GM21367 (cell line): ENCODE measurements around the gene DGKE.

ENCODE experiments used
- ATAC-seq: cut with Tn5 transposase; IDR thresholded peaks from one replicate; pipeline ENCODE4 v1.9.1; 2021; ENCODE audit not compliant: unreplicated experiment

Gene DGKE

DNA sequence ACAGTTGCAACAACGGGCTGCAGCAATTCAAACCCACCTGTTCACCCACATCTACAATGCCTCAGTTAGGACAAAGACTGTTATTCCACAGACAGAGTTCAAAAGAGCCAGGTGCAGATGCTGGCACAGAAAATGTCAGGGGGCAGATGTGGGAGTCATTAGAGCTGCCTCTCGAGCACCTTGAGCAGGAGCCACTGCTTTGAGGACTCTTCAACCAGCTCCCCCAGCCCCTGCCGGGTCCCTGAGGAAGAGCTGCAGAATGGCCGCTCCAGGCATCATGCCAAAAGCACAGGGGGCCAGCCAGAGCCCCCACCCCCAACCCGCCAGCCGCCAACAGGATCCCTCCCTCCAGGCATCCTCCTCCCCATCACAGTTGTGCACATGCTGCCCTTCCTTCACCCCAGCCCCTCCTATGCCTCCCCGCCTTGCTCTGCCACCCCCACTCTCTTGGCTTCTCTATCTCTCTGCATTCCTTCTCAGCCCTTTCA lies 21.0 kb upstream of the DGKE start:
- ATAC-seq = no peak

- ATAC-seq = no peak
These were observed 18.2 kb upstream of the DGKE start for GRCh38 chr17:56815711-56816110.

DNA sequence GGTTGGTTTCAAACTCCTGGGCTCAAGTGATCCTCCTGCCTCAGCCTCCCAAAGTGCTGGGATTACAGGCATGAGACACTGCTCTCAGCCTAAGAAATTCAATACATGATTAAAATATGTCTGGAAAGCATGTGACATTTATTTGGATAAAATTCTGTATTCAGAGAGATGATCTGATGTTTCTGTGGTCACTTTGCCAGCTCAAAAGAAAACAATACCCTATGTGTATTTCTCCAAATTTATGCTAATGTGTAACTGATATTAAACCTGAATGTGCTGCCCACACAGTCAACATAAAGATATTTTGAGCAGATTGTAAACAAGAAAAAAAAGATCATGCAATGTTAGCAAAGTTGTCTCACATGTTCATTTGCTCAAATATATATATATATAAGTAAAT lies 16.9 kb upstream of the DGKE start:
- ATAC-seq = no peak

GRCh38 chr17:56819030-56819429 lies 14.9 kb upstream of the DGKE start:
- ATAC-seq = no peak

DNA sequence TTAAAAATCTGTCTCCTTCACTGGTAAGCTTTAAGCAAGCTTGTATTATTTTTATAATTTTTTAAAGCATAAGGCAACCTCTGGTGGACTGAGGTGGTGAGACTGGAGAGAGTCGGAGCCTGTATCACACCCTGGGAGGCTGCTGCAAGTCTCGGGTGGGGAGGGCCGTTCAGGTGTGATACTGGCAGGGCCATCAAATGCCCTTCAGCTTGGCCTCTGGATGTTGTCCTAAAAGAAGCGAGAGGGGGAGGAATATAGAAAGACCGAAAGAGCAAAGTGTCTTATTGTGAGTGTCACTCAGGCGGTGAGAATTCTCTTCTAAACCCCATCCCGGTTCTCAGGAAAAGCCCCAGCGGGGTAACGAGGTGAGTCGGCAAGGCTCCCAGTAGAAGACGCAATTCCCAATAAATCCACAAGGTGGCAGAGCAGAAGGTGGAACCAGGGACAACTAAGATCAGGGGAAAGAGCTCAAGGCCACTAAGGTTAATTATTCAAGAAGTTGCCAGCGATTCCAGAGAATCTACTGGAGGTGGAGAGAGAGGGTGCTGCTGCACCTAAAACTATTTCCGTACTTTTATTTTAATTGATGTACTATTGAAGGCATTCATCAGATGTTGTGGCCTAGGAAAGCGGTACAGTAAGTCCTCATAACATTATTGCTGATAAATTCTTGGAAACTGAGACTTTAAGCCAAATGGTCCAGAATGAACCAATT lies 14.4 kb upstream of the DGKE start:
- peak; percentile 62 for ATAC-seq

GRCh38 chr17:56820207-56820606 lies 13.7 kb upstream of the DGKE start:
- no peak for ATAC-seq

DNA sequence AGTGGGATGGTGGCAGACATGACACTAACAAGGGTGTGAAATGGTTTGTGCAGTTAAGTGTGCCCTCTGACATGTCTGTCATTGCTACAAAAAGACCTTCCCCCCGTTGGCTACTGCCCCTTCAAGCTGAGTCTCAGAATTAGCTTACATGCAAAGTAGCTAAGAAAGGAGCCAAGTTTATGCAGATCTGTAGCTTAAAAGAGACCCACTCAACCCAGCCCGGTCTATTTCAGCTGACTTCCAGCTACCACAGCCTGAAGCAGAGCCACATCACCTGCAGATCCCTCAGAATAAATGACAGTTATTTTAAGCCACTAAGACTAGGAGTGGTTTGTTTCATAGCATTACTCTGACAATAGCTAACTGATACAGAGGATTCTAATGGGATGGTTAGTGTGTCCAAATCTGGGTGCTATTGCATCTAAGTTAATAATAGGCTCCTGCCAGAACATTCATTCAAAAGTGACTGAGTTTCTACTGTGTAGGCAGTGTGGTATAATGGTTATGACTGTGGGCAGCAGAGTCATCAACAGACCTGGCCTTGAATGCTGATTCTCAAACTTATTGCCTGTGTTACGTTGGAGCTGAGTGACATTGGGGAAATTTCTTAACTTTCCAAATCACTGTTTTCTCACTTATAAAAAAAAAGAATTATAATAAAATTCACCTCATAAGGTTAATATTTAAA lies 12.0 kb upstream of the DGKE start:
- ATAC-seq = no peak

- no peak for ATAC-seq
These were observed 11.2 kb upstream of the DGKE start for GRCh38 chr17:56822725-56823124.

DNA sequence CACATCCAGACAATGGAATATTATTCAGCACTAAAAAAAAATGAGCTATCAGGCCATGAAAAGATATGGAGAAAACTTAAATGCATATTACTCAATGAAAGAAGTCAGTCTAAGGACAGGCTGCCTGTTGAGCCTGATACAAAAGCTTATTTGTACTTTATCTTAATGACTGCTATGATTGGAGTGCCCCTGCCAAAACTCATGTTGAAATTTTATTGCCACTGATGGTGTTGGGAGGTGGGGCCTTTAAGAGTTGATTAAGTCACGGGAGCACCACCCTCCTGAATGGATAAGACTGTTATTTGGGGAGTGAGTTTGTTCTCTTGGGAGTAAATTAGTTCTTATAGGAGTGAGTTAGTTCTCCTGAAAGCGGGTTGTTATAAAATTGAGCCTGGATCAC lies 10.1 kb upstream of the DGKE start:
- no peak for ATAC-seq

DNA sequence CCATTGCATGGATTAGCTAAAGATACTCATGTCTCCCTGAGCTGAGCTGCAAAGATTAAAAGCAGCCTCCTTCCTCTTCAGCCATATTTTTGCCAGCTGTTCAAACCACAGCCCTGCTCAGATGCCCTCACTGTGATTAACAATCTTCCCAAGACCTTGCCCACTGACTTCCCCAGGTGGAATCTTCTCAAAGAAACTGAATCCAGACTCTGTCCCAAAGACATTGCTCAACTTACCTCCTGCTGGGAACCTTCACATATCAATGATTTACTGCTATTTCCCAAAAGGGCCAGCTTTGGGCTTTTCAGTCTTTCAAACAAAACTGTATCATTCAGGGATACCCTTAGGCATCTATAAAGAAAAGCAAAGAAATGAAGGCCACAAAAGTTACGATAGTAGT lies 9.4 kb upstream of the DGKE start:
- ATAC-seq = no peak

GRCh38 chr17:56826611-56827414 lies 7.1 kb upstream of the DGKE start:
- no peak for ATAC-seq

DNA sequence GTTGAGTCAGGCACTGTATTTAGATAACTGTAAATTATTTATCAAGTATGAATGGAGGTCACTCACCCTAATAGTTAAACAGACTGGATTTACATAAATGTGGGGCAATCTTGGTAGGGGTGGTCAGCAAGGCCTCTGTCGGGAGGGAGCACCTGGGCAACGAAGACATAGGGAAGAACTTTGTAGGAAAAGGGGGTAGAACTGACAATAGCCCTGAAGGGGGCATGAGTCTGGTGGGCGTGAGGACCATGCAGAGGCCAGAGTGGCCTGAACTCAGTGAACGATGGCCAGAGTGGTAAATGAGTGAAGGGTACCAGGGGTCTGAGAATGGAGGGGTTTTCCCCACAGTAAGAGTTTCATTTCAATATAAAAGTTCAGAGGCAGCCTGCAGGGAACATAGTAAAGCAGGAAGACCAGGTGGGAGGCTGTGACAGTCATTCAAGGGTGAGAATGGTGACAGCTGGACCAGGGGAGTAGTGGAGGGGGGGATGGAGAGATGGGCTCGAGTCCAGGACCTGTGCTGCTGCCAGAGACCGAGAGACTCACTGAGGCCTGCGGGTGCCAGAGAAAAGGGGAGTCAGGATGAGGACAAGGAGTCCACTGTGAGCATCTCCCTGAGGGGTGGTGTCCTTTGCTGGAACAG lies 3.1 kb upstream of the DGKE start:
- no peak for ATAC-seq

GRCh38 chr17:56831369-56832095 lies 2.4 kb upstream of the DGKE start:
- no peak for ATAC-seq

GRCh38 chr17:56832446-56832845 lies 1.5 kb upstream of the DGKE start:
- ATAC-seq = no peak

GRCh38 chr17:56833057-56833808 lies 718 bp upstream of the DGKE start:
- ATAC-seq = peak; percentile 41

GRCh38 chr17:56834380-56835263 lies 671 bp downstream of the DGKE start:
- ATAC-seq = peak; percentile 27

- no peak for ATAC-seq
These were observed 1.3 kb downstream of the DGKE start for GRCh38 chr17:56835264-56835585.

DNA sequence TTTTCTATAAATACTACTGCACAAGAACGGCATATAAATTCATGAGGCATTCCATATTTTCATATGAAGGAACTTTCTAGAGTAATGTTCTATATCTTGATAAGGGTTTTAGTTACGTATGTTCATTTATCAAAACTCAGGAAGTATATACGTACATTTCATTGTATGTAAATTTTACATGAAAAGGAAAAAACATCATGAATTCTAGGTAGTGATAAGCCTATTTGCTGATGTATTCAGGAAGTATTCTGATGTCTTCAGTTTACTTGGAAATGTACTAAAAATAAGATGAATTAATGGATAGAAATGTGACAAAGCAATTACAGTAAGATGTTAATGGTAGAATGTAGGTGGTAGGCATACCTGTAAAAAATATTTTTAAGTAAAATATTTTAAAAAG lies 4.7 kb downstream of the DGKE start:
- ATAC-seq = no peak

DNA sequence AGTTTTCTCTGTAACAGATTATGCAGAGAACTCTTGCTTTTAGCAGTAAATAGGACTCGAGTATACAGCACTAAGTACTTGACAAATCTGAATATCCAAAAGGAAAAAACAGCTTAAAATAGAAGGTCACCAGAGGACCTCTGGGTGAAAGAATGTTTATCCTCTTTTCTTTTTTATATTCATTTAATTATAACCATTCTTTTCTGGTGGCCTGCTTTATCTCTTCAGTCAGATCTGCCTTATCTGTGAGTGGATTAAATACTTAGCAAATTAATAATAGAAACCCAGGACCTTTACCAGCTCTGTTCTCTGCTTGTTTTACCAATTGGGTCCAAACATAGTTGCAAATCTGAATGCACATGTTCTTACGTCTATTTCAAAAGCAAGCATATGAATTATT lies 8.6 kb downstream of the DGKE start:
- ATAC-seq = no peak
